Measurements from ENCODE around the gene FARP2. TPM values are rescaled to one million over a fixed set of nuclear protein-coding genes. Genes with fewer than 3 reads are reported as not detected.

Gene FARP2
- total RNA-seq, 1 experiment from 2014 or later = 32.6 TPM

DNA sequence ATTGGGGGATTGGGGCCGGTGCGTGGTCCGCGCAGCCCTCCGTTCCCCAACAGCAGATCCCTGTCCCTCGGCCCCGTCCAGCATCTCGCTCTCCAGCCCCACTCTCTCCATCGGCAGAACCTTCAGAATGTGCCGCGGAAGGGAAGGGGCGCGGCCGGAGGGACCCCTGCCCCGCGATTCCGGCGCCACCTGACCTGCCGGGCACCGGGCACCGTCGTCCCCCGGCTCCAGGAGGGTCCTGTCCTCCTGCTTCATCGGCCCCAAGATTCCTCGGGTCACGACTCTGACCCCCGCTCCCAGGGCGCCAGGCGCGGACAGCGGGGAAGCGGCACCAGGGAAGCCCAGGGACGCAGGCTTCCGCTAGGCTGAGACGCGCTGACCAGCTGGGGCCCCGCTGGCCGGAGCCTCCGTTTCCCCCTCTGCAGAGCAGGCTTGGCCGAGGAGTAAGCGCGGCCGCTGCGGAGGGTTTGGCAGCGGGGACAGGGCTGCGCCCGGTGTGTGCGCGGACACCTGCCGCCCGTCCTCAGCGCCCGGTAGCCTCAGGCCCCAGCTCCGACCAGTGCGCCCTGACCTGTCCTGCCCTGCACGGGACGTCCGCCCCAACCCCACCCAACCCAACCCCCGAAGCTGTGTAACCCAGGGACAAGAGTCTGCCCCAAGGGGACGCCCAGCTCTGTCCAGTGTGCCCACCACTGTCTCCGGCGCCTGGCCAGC, 185.6 kb downstream of the FARP2 start:
- Mint-ChIP-seq H3K27me3 (ENCODE audit: insufficient read depth, unreplicated experiment) (no peaks in the 10 kb centered on the region), H3K4me3 (ENCODE audit: unreplicated experiment) (no peak overlapping the region), H3K36me3 (ENCODE audit: insufficient read depth, unreplicated experiment) (no peaks in the 10 kb centered on the region), H3K4me1 (ENCODE audit: insufficient read depth, unreplicated experiment) (no peaks in the 10 kb centered on the region), H3K9me3 (ENCODE audit: unreplicated experiment) (no peaks in the 10 kb centered on the region), H3K27ac (ENCODE audit: low read depth, unreplicated experiment) (no peak overlapping the region)
- ChIA-PET CTCF (interaction anchor here (0.6 kb wide), 1 partner anchor 118 kb away, joined by 3 read pairs; no protein-coding TSS in a partner anchor), POLR2A (no interaction called here)
- no TSS peak for BruUV-seq (replicated peaks)
- TF ChIP-seq, protein P1, sequence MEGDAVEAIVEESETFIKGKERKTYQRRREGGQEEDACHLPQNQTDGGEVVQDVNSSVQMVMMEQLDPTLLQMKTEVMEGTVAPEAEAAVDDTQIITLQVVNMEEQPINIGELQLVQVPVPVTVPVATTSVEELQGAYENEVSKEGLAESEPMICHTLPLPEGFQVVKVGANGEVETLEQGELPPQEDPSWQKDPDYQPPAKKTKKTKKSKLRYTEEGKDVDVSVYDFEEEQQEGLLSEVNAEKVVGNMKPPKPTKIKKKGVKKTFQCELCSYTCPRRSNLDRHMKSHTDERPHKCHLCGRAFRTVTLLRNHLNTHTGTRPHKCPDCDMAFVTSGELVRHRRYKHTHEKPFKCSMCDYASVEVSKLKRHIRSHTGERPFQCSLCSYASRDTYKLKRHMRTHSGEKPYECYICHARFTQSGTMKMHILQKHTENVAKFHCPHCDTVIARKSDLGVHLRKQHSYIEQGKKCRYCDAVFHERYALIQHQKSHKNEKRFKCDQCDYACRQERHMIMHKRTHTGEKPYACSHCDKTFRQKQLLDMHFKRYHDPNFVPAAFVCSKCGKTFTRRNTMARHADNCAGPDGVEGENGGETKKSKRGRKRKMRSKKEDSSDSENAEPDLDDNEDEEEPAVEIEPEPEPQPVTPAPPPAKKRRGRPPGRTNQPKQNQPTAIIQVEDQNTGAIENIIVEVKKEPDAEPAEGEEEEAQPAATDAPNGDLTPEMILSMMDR (IDR thresholded peaks at IDR 0.05; ENCODE audit: unreplicated experiment) = no peak
- intact Hi-C loops (cut with micrococcal nuclease) = no loop called here
- no peak for DNase-seq (ENCODE audit: unreplicated experiment)

DNA sequence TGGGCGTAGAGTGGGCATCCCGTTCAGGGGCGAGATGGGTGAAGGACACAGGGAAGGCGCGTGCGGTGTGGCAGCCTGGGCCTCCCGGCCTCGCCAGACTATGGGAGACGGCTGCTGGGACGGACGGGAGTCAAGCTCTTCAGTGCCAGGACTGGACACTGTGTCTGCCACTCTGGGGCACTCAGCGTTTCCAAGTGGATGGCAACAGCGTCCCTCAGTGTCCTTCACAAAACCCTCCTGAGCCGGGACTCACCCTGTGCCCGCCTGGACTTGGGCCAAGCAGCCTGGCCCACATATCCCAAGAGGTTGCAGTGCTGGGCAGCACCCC, 186.2 kb downstream of the FARP2 start:
- ChIA-PET POLR2A (no interaction called here), CTCF (interaction anchor here (0.6 kb wide), 1 partner anchor 117 kb away, joined by 3 read pairs; no protein-coding TSS in a partner anchor)
- no peaks in the 10 kb centered on the region for H3K9me3 Mint-ChIP-seq (ENCODE audit: unreplicated experiment)
- no TSS peak for BruUV-seq (replicated peaks)
- no peak overlapping the region for H3K27ac Mint-ChIP-seq (ENCODE audit: low read depth, unreplicated experiment)
- TF ChIP-seq, protein P1 (IDR thresholded peaks at IDR 0.05; ENCODE audit: unreplicated experiment) = no peak
- no peak for DNase-seq (ENCODE audit: unreplicated experiment)
- intact Hi-C loops (cut with micrococcal nuclease) = no loop called here
- H3K36me3 Mint-ChIP-seq (ENCODE audit: insufficient read depth, unreplicated experiment) = no peaks in the 10 kb centered on the region
- peak overlapping the region; percentile 7 for H3K4me3 Mint-ChIP-seq (ENCODE audit: unreplicated experiment)
- H3K27me3 Mint-ChIP-seq (ENCODE audit: insufficient read depth, unreplicated experiment) = no peaks in the 10 kb centered on the region
- no peaks in the 10 kb centered on the region for H3K4me1 Mint-ChIP-seq (ENCODE audit: insufficient read depth, unreplicated experiment)

Small RNAs within 50 kb of the gene (microRNA-seq; reads per million reads assigned to microRNA genes)
- gene MIR3133 = not detected

Other genes starting within 250 kb of the FARP2 start
- 9.0 and 19.4 TPM in 2 replicates for gene PASK, start 206.8 kb upstream of the FARP2 start, total RNA-seq (2022)
- gene PPP1R7, start 205.8 kb upstream of the FARP2 start, total RNA-seq (2022) = 38.9 and 43.9 TPM in 2 replicates
- 0.14 and 0.15 TPM in 2 replicates for gene ANO7, start 167.6 kb upstream of the FARP2 start, total RNA-seq (2022)
- 670 and 743 TPM in 2 replicates for gene HDLBP, start 40.6 kb upstream of the FARP2 start, total RNA-seq (2022)
- gene SEPTIN2, start 40.4 kb upstream of the FARP2 start, total RNA-seq (2022) = 254 and 271 TPM in 2 replicates
- 102 and 117 TPM in 2 replicates for gene STK25, start 152.3 kb downstream of the FARP2 start, total RNA-seq (2022)
- gene BOK, start 202.5 kb downstream of the FARP2 start, total RNA-seq (2022) = 15.5 and 18.6 TPM in 2 replicates

All from MCF 10A (cell line).